CD4-positive, alpha-beta memory T cell (primary cell): ENCODE results near the gene PCSK6. TPM values are rescaled to one million over a fixed set of nuclear protein-coding genes. Genes with fewer than 3 reads are reported as not detected.

Experiments used
- CTCF ChIA-PET: fragments of 350-600 bp; sonication (Branson Sonifier 250); formaldehyde crosslinking; loops from one replicate; lab custom pipeline; 2021; ENCODE audit warnings: inconsistent platforms; ENCODE audit not compliant: partially characterized antibody; lab: Charles Lee
- POLR2A ChIA-PET: fragments of 350-600 bp; sonication (Branson Sonifier 250); formaldehyde crosslinking; loops from one replicate; lab custom pipeline; 2021; ENCODE audit not compliant: partially characterized antibody; lab: Charles Lee
- DNase-seq, 5 donors: peaks; one replicate each; pipeline versions ENCODE4 v3.0.0 to v3.0.0-alpha.2; 2020 to 2022; ENCODE audit warnings: mixed read lengths in 1 of 5
- H3K27ac ChIP-seq: one replicate; pipeline ENCODE4 v1.7.0; 2013; ENCODE audit warnings: low read depth, low read length
- H3K27me3 ChIP-seq: 2 replicates; pipeline ENCODE4 v1.7.0; 2013; ENCODE audit warnings: mild to moderate bottlenecking, low read length, moderate library complexity; ENCODE audit not compliant: insufficient read depth
- H3K36me3 ChIP-seq: 2 replicates; pipeline ENCODE4 v1.7.0; 2013; ENCODE audit warnings: mild to moderate bottlenecking, low read length, moderate library complexity; ENCODE audit not compliant: insufficient read depth
- H3K4me1 ChIP-seq: 2 replicates; pipeline ENCODE4 v1.7.0; 2013; ENCODE audit warnings: mild to moderate bottlenecking, low read length, moderate library complexity; ENCODE audit not compliant: insufficient read depth
- H3K4me3 ChIP-seq, 2 donors: one replicate each; pipeline ENCODE4 v1.7.0; 2013; ENCODE audit warnings: low read length in 2 of 2, mild to moderate bottlenecking in 1 of 2
- H3K9me3 ChIP-seq, 2 donors: one replicate each; pipeline ENCODE4 v1.7.0; 2013; ENCODE audit warnings: low read length in 2 of 2, control low read depth in 1 of 2; ENCODE audit not compliant: control insufficient read depth in 1 of 2
- H3K27ac Mint-ChIP-seq, 7 donors: one replicate each; pipeline ENCODE4 v1.8.0; 2020 to 2021; ENCODE audit warnings: mixed read lengths in 7 of 7, mild to moderate bottlenecking in 6 of 7, inconsistent platforms in 3 of 7, moderate library complexity in 3 of 7
- H3K27me3 Mint-ChIP-seq, 2 donors: one replicate each; pipeline ENCODE4 v1.8.0; 2020 to 2021; ENCODE audit warnings: mixed read lengths in 2 of 2
- H3K36me3 Mint-ChIP-seq, 2 donors: one replicate each; pipeline ENCODE4 v1.8.0; 2020 to 2021; ENCODE audit warnings: mixed read lengths in 2 of 2, inconsistent platforms in 1 of 2, mild to moderate bottlenecking in 1 of 2
- H3K4me1 Mint-ChIP-seq, 4 donors: one replicate each; pipeline ENCODE4 v1.8.0; 2020 to 2021; ENCODE audit warnings: mixed read lengths in 4 of 4, mild to moderate bottlenecking in 1 of 4
- H3K4me3 Mint-ChIP-seq, 8 donors: one replicate each; pipeline ENCODE4 v1.8.0; 2020 to 2021; ENCODE audit warnings: mixed read lengths in 8 of 8, mild to moderate bottlenecking in 7 of 8, moderate library complexity in 6 of 8, inconsistent platforms in 3 of 8
- H3K9me3 Mint-ChIP-seq, 8 donors: one replicate each; pipeline ENCODE4 v1.8.0; 2020 to 2021; ENCODE audit warnings: mixed read lengths in 8 of 8, mild to moderate bottlenecking in 5 of 8, inconsistent platforms in 3 of 8, moderate library complexity in 1 of 8
- intact Hi-C: fragments of 100-400 bp; cut with micrococcal nuclease; formaldehyde crosslinking; loops from one replicate; pipeline ENCODE4 v1.15.1; 2023
- polyA plus RNA-seq, 2 donors: library from polyadenylated mRNA; unstranded; fragments of 300-500 nt; fragmentation: Illumina TruSeq; gene quantifications; one replicate each; pipeline ENCODE4 v1.2.3, GENCODE V29; 2021
- total RNA-seq, 2 experiments: library from RNA; stranded (reverse); gene quantifications; one replicate each; pipeline ENCODE4 v1.2.3, GENCODE V29; 2021

PCSK6 gene
- total and polyA plus RNA-seq, 4 experiments from 2014 or later = 0.08 to 0.53 (median 0.32) TPM

- Mint-ChIP-seq H3K27ac (no peak overlapping the region), H3K4me3 (no peak overlapping the region), H3K4me1 (peaks cover 6 to 14% (median 10%) of the 10 kb centered on the region in 4 donors), H3K9me3 (no peaks in the 10 kb centered on the region), H3K27me3 (peaks cover 10 to 13% of the 10 kb centered on the region in 2 donors), H3K36me3 (no peaks in the 10 kb centered on the region)
- H3K36me3 ChIP-seq = no peaks in the 10 kb centered on the region
- intact Hi-C loops = no loop called here
- no peaks in the 10 kb centered on the region for H3K9me3 ChIP-seq
- no peak for DNase-seq
- ChIA-PET POLR2A (no interaction called here), CTCF (no interaction called here)
- no peaks in the 10 kb centered on the region for H3K27me3 ChIP-seq
- no peak overlapping the region for H3K4me3 ChIP-seq
- H3K27ac ChIP-seq = no peak overlapping the region
- H3K4me1 ChIP-seq = peaks cover 11% of the 10 kb centered on the region
Measured at GRCh38 chr15:101322854-101323477, 166.5 kb downstream of the PCSK6 start.

DNA sequence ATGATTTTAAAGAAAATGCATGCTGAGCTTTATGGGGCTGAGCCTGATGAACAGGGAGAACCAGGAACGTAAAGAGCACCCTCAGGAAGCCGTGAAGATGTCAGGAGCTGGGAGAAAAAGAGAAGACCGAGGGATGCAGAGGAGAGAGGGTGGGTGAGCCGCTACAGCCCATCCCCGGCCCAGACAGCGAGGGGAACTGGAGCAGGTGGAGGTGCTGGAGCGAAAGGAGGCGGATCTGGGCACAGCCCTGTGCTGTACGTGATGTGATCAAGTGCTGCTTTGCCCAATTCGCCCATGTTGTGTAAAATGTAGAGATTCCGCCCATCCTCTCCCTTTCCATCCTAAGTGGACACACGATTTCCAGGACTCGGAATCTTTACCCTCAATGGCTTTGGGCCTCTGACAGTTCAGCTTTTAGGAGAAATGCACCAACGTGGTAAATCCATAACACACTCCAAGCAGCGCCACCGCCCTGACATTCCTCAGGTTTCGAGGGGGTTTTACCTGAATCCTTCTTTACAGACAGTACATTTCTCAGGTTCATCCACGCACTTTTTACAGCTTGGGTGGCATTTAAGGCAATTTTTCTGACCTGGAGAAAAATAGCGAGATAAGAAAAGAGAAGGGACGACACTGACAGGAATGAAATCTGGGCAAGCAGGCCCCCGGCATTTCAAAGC lies 167.4 kb downstream of the PCSK6 start:
- Mint-ChIP-seq H3K27me3 (peaks cover 10 to 13% of the 10 kb centered on the region in 2 donors), H3K4me3 (no peak overlapping the region), H3K27ac (peak overlapping the region in 1 of 7 donors; percentile 57), H3K9me3 (no peaks in the 10 kb centered on the region), H3K4me1 (peaks cover 6 to 14% (median 10%) of the 10 kb centered on the region in 4 donors), H3K36me3 (no peaks in the 10 kb centered on the region)
- H3K4me3 ChIP-seq = no peak overlapping the region
- H3K27me3 ChIP-seq = no peaks in the 10 kb centered on the region
- no peak overlapping the region for H3K27ac ChIP-seq
- ChIA-PET CTCF (interaction anchor here (3.0 to 3.2 kb wide), 2 partner anchors 10 to 19 kb away, joined by 17 to 28 read pairs; no protein-coding TSS in a partner anchor), POLR2A (no interaction called here)
- no peaks in the 10 kb centered on the region for H3K36me3 ChIP-seq
- no peaks in the 10 kb centered on the region for H3K9me3 ChIP-seq
- no peak for DNase-seq
- H3K4me1 ChIP-seq = peaks cover 11% of the 10 kb centered on the region
- intact Hi-C loops = no loop called here

- intact Hi-C loops = loop anchor here (1.0 kb wide), 2 partner anchors 14 to 20 kb away; no protein-coding TSS in a partner anchor
- H3K27ac Mint-ChIP-seq = peak overlapping the region; percentile 41 to 96 (median 87)
- Histone ChIP-seq H3K9me3 (no peaks in the 10 kb centered on the region), H3K4me3 (peak overlapping the region; percentile 19 to 34), H3K27ac (no peak overlapping the region), H3K4me1 (peaks cover 11% of the 10 kb centered on the region), H3K36me3 (no peaks in the 10 kb centered on the region), H3K27me3 (no peaks in the 10 kb centered on the region)
- peaks cover 6 to 14% (median 10%) of the 10 kb centered on the region in 4 donors for H3K4me1 Mint-ChIP-seq
- POLR2A ChIA-PET = interaction anchor here (0.7 to 3.6 kb wide), 8 partner anchors 9 to 331 kb away, joined by 3 to 56 read pairs (median 4); partner anchors contain the start of gene SNRPA1
- H3K9me3 Mint-ChIP-seq = no peaks in the 10 kb centered on the region
- CTCF ChIA-PET = interaction anchor here (0.9 to 5.2 kb wide), 15 partner anchors 8 to 337 kb away, joined by 3 to 28 read pairs (median 8); partner anchors contain the start of gene SNRPA1
- DNase-seq = peak; percentile 51 to 67 (median 64)
- H3K27me3 Mint-ChIP-seq = peaks cover 3 to 5% of the 10 kb centered on the region in 2 donors
- no peaks in the 10 kb centered on the region for H3K36me3 Mint-ChIP-seq
- peak overlapping the region; percentile 72 to 89 (median 86) for H3K4me3 Mint-ChIP-seq
Measured at GRCh38 chr15:101320501-101321052, 168.9 kb downstream of the PCSK6 start.

GRCh38 chr15:101318839-101319238 lies 170.7 kb downstream of the PCSK6 start:
- Histone ChIP-seq H3K4me1 (peaks cover 11% of the 10 kb centered on the region), H3K36me3 (no peaks in the 10 kb centered on the region), H3K27me3 (no peaks in the 10 kb centered on the region), H3K9me3 (no peaks in the 10 kb centered on the region), H3K4me3 (no peak overlapping the region), H3K27ac (no peak overlapping the region)
- no peak for DNase-seq
- ChIA-PET CTCF (interaction anchor here (0.5 to 5.2 kb wide), 6 partner anchors 18 to 323 kb away, joined by 3 to 23 read pairs (median 6); no protein-coding TSS in a partner anchor), POLR2A (interaction anchor here (3.5 to 3.6 kb wide), 2 partner anchors 14 to 23 kb away, joined by 35 to 56 read pairs; partner anchors contain the start of gene SNRPA1)
- no peaks in the 10 kb centered on the region for H3K36me3 Mint-ChIP-seq
- intact Hi-C loops = no loop called here
- no peaks in the 10 kb centered on the region for H3K9me3 Mint-ChIP-seq
- H3K27ac Mint-ChIP-seq = peak overlapping the region in 2 of 7 donors; percentile 35 to 66
- peaks cover 2 to 3% of the 10 kb centered on the region in 2 donors for H3K27me3 Mint-ChIP-seq
- peaks cover 6 to 14% (median 10%) of the 10 kb centered on the region in 4 donors for H3K4me1 Mint-ChIP-seq
- no peak overlapping the region for H3K4me3 Mint-ChIP-seq

DNA sequence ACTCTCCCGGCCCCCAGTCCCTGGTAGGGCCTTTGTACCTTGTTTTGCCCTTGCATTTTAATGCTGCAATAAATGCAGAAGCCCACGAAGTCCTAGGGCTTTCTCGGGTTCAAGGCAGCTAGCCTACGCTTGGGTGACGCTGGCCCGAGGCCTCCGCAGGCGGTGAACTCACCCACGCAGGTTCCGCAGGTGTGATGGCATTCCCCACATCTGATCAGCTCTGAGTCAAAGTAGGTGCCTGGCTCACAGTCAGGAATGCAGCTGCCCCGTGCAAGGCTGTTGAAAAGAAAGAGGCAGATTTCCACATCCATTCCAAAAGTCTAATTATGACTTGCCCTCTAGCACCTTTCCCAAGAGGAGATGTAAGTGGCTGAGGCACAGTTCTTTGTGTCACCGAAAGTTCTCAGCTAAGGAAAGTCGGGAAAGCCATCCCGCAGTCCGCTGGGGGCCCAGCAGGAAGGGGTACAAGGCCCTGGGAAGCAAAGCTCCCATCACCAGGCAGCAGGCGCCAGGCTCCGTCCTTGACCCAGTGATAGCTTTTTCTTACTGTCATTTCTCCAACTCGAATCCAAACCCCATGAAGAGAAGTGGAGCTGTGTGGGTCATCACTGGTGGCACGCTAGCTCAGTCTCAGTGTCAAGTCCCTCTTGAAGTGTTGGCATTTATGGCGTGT lies 171.2 kb downstream of the PCSK6 start:
- Mint-ChIP-seq H3K27me3 (peaks cover 2 to 3% of the 10 kb centered on the region in 2 donors), H3K36me3 (no peaks in the 10 kb centered on the region), H3K4me3 (no peak overlapping the region), H3K27ac (no peak overlapping the region), H3K4me1 (peaks cover 6 to 14% (median 10%) of the 10 kb centered on the region in 4 donors), H3K9me3 (no peaks in the 10 kb centered on the region)
- CTCF ChIA-PET = interaction anchor here (1.2 to 5.2 kb wide), 5 partner anchors 18 to 323 kb away, joined by 3 to 23 read pairs (median 7); no protein-coding TSS in a partner anchor
- DNase-seq = no peak
- H3K27ac ChIP-seq = no peak overlapping the region
- no peaks in the 10 kb centered on the region for H3K36me3 ChIP-seq
- POLR2A ChIA-PET = interaction anchor here (3.5 to 3.6 kb wide), 2 partner anchors 15 to 23 kb away, joined by 35 to 56 read pairs; partner anchors contain the start of gene SNRPA1
- peaks cover 11% of the 10 kb centered on the region for H3K4me1 ChIP-seq
- H3K4me3 ChIP-seq = no peak overlapping the region
- intact Hi-C loops = no loop called here
- no peaks in the 10 kb centered on the region for H3K9me3 ChIP-seq
- H3K27me3 ChIP-seq = no peaks in the 10 kb centered on the region

DNA sequence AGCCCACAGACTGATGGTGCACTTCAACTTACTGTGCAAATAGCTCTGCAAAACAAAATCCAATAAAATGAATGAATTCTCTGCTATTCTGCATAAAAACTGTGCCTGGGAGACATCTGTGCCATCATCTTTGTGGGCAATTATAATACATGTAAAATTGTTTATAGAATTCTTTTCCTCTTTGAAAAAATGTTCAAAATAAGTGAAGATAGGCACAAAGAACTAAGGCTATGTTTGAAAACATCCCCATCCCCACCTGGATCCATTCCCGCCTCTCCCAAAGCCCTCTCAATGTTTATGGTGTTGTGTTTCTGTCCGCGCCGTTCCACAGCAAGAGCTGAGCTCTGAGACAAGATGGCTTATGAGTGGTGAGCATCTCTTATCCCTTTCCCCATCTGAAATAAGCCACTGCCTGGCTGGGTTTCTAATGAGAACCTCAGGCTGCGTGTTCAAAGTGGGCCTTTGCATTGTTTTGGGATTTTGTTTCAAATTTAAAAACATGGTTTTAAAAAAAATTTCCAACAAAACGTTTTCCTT lies 172.1 kb downstream of the PCSK6 start:
- Mint-ChIP-seq H3K36me3 (no peaks in the 10 kb centered on the region), H3K4me3 (no peak overlapping the region), H3K27me3 (peaks cover 2 to 3% of the 10 kb centered on the region in 2 donors), H3K9me3 (no peaks in the 10 kb centered on the region), H3K27ac (no peak overlapping the region), H3K4me1 (peaks cover 6 to 14% (median 10%) of the 10 kb centered on the region in 4 donors)
- Histone ChIP-seq H3K27ac (no peak overlapping the region), H3K4me3 (no peak overlapping the region), H3K36me3 (no peaks in the 10 kb centered on the region), H3K4me1 (peaks cover 11% of the 10 kb centered on the region), H3K27me3 (no peaks in the 10 kb centered on the region), H3K9me3 (no peaks in the 10 kb centered on the region)
- DNase-seq = no peak
- ChIA-PET POLR2A (no interaction called here), CTCF (interaction anchor here (1.3 to 5.2 kb wide), 2 partner anchors 16 to 29 kb away, joined by 3 to 23 read pairs; no protein-coding TSS in a partner anchor)
- intact Hi-C loops = no loop called here
